NCI-H2107 treated with DMSO at 0.1 percent for 48 hours (cell line): Measurements from ENCODE around the gene ARHGAP22.

Experiments used
- DNase-seq: peaks from one replicate; lab custom pipeline; 2025; ENCODE audit not compliant: unreplicated experiment; lab: John Stamatoyannopoulos, UW

ARHGAP22 gene

DNA sequence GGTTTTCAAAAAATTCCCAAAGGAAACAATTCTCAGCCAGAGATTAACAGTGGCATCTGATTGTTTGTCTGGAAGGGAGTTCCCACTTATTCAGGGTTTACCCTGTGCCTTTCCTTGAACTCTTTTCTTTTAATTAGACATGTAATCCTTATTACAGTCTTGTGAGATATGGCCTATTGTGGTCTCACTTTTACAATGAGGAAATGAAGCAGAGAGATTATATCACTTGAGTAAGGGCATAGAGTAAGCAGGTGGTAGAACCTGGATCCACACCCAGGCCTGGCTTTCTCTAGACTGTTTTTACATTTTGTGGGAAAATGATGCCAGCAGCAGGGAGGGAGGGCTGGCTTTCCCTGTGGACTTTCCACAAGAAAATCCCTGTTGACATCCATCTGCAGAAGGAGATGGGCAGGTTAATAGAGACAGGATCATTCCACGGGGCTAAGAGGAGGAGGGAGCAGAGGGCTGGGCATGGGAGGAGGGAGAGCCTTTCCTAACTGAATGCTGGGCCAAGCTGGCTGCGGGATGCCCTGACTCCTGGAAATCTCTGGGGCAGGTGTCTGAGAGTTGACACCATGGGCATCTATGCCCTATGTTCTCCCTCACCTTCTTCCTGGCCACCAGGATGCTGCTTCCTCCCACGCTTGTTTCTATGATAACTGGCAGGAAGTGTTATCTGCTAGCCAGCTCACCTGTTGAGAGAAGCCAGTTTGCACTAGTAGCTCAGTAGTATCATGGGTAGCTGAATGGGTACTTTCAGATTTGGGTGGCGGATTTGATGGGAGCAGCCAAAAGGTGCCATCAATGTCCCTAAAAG, 28.7 kb upstream of the ARHGAP22 start:
- no peak for DNase-seq

DNA sequence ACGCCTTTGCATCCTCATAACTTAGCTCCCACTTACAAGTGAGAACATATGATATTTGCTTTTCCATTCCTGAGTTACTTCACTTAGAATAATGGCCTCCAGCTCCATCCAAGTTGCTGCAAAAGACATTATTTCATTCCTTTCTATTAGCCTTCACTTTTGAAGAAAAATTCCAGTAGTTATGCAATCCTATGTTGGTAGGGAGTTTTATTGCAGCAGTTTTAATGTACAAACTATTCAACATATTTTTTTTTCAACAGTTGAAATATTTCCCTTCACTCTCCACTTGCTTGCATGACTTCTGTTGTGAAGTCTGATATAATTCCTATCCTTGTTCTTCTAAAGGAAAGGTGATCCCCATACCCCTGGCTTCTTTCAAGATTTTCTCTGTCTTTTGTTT, 27.3 kb upstream of the ARHGAP22 start:
- DNase-seq: no peak

DNA sequence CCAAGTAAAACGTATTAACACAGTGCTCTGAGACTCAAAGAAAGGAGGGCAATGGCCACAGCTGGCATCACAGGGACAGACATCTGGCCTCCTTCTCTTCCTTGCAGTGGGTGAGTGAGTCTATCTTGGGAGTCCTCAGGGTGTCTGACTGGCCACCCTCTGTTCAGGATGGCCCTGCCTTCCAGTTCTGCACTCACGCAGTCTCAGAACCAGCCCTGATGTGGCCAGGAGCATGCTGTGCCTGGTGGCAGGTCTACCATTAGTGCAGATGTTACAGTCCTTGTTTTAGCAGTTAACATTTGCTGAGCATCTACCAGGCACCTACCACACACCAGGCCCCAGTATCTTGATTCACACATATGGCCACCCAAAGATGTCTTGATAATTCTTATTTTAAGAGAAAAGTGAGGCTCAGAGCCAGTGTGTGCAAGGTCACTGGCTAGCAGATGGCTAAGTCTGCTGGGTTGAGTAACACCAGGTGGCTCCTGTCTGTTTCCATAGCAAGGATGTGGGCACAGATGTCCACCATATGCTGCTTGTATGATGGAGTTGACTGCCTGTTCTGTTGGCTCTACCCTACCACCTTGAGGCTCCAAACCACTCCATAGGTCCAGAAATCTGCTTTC, 23.2 kb upstream of the ARHGAP22 start:
- no peak for DNase-seq

DNA sequence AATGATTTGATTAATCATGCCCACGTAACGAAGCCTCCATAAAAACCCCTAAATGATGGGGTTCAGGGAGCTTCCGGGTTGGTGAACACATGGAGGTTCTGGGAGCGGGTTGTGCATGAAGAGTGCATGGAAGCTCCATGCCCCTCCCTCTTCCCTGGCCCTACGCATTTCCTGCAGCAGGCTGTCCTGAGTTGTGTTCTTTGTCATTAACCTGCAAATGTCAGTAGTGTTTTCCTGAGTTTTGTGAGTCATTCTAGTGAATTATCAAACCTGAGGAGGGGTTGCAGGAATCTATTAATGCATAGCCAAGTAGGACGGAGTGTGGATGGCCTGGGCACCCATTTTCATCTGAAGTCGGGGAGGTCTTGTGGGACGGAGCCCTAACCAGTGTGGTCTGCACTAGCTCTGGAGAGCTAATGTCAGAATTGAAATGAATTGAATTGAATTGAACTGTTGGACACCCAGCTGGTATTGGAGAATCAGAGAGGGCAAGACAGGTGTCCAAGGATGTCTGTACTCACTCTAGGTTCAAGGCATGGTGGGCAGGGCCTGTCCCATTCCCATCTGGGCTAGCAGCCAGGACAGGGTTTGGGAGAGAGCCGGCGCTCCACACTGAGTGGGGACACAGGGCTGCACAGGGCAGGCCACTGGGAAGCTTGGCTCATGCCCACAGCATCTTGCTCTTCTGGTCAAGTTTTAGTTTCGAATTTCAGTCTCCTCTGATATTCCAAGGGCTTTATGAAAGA, 22.3 kb upstream of the ARHGAP22 start:
- DNase-seq: no peak

DNA sequence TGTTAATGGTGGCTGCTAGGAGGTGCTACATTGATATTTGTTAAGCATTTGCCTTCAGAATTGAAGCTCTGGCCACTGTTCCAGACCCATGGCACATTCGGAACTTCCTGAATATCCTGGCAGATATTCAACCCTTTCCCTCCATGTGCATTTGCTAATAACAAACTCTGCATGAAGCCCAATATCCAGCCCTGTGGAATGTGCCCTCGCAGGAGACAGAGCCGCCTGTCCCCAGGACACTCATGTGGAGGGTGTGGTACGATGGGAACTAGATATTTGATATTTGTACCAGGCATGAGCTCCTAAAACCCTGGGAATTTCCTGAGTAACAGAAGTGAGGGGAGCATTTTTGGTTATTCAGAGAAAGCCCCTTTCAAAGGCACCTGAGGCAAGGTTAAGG, 21.6 kb upstream of the ARHGAP22 start:
- DNase-seq: no peak

DNA sequence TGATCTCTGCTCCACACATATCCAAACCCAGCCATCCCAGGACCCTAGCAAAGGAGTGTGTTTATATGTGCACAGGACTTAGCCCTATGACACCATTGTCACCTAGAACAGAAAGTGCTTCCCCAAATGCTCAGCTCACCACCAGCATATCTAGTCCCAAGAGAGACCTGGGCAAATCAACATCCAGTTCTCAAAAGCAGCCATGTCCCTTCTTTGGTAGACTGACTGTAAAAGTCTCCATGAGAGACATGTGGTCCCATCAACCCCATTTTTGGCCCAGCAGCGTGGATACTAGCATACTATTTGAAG, 20.9 kb upstream of the ARHGAP22 start:
- DNase-seq: no peak

DNA sequence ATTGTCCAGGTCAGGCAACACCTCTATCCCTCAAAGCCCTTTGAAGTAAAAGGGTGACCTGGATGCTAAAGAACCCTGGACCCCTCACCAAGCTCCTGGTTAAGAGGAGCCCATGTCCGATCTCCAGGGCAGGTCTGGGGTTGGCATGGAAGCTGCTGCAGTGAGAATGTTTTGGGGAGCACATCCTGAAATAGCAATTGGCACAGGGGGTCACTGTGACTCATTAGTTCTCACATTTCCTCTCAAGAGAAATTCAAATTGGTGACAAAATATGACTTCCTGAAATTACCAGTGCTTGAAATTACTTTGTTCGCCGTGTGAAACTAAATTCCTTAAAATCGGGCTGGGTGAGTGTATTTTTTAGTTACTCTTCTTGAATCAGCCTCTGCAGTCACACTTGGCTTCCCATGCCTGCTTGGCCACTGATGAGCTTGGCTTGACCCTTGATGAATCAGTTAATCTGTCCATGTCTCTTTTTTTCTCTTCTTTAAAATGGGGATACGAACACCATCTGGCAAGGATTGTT, 18.8 kb upstream of the ARHGAP22 start:
- DNase-seq: no peak

DNA sequence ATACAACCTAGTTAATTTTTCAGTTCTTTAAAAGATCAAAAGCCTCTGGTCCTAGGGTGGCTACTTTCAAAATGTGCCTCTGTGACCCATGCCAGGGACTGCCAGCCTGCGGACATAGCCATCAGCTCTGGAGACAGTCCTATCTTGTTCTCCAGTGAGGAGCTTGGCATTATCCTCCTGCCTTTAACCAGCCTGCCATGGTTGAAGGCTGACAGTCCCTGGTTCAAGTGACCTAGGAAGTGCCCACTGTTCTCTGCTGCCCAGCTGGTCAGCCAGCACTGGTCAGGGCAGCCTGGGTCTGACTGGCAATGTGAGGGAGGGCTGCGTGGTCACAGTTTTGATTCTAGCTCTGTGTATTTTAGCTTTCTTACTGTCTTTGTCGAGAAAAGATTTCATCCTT, 18.1 kb upstream of the ARHGAP22 start:
- DNase-seq: no peak

DNA sequence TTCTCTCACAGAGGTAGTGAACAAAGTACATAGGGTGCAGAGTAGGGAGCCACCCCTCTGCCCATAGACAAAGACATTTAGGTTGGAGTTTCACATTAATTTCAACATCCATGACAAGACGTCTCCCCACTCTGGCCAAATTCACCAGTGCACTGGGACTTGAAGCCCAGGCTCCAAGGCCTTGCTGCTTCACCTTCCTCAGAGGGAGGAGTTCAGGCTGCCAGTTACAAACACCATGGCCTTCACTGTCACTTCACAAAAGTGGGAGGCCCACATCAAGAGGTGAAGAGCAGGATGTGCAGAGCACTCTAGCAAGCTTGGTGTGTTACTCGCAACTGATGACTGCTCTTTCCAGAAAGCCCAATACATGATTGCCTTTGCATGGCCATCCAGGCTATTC, 15.8 kb upstream of the ARHGAP22 start:
- no peak for DNase-seq

DNA sequence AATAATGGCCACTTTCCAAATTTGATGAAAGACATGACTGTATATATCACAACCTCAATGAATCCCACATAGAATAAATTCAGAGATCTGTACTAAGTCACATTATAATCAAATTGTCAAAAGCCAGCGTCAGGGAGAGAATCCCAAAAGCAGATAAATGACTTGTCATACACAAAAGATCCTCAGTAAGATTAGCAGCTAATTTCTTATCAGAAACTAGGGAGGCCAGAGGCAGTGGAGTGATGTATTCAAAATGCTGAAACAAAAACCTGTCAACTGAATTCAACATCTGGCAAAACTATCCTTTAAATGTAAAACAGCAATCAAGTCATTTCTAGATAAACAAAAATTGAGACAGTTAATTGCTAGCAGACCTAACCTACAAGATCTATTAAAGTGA, 11.6 kb upstream of the ARHGAP22 start:
- DNase-seq: no peak

DNA sequence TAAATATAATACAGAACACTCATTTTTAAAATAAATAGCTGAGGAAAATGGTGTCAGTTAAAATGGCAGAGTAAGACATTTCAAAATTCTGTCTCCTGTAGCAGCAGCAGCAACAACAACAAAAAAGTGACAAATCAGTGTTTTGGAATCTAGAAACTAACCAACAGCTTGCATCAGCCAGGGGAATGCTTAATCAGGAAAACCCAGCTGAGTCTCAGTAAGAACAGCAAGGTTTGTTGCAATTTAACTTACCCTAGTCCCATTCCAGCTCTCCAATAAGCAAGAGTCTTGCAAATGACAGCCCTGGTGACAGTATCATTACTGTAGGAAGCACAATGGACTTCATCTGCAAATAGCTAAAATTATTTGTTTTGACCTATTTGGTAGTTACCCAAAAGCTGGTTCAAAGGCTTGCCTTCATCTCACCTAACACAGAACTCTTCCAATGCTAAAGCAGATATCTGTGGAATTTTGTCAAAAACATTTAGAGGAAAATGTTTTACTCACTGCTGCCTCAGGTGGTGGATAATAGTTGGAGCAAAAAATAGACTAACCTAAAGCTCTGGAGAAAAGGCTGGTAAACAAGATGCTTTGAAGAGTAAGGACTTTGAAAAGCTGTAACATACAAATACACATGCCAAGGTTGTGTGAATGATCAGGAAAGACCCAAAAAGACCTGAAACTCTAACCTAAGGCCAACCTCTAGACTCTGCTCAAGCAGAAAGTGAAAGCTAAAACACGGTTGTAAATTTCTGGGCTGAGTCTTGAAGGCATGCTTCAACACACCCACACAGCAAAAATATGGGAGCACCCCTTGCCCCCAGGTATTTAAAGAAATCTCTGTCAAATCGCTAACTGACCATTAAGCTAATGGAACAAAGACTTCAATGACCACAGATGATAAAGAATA, 9.9 kb upstream of the ARHGAP22 start:
- DNase-seq: no peak

DNA sequence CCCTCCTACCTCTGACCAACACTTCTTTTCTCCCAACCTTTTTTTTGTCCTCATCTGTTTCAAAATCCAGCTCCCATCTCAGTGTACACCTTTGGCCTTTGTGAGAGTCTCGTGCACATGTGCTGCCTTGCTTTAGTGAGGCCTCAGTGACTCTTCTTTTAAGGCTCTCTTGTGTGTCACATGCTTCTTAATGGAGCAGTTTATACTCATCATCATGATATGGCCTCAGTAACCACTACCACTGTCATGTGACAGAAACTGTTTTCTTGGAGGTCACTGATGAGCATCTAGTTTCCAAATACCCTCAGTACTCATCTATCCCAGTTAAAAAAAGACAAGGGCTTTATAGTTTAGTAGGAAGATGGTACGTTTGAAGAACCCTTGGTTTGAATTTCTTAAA, 8.1 kb upstream of the ARHGAP22 start:
- DNase-seq: no peak

DNA sequence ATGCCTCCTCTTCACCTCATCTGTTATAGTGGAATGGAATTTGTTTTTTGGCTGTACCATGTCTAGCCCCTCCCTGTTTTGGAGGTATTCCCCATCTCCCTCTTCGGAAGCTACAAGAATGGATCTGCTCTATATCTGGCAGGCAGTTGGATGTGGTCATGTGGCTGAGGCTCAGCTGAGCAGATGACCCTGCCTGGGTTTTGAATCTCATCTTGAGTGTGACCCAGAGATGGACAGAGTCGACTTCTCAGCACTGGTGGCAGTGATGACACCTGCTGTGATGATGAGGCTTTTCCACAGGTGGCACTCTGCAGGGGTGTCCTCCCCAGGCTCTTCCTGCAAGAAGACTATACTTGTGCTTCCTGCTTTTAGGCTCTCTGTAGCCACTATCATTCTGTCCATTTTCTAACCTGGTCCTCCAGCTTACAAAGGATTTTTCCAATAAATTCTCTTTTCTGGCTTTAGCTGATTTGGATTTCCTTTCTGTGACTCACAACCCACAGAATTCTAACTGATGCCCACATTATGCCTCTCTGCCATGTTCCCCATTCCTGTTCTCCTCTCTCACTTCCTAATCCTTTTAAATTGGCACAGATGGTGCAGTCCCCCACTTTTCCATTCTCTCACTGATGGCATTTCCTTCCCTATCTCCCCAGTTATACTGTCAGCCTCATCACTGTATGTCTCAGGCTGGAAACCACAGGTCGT, 7.5 kb upstream of the ARHGAP22 start:
- no peak for DNase-seq

DNA sequence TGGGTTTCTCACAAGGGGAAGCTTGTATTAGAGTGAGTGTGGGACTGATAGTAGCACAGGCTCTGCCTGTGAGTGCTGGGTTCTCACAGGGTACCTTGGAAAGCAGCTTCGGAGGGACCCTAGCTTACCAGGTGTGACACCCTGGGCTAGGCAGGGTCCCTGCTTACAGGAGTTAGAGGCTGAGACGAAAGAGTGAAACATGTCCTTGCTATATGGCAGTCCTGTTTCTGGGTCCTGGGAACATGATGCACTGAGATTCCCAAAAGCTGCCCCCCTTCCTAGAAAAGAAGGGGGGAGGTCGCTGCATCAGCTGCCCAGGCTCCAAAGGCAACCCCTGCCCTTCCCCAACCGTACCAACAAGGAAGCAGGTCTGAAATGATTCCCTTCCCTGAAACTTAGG, 6.3 kb upstream of the ARHGAP22 start:
- DNase-seq: no peak

DNA sequence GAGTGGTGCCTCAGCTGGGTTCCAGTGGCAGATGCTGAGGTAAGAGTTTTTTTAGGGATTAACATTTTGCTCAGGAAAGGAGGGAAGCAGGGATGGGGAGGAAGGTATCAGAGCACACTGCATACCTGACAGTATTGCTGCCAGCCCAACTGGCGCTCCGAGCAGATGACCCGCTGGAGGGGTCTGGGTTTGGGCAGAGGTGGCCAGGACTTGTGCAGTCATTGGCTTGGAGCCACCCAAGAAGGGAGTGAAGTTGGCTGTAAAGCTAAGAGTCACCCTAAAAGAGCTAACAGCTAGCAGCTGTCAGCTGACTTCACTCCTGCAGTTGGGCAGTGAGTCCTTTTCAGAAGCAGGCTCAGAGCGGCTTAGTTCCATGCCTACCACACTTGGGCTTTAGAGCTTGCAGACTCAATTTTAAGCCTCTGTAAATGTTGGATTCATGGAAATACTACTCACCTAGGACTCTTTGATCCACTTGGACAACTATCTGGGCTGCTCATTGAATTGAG, 5.8 kb upstream of the ARHGAP22 start:
- DNase-seq: no peak

DNA sequence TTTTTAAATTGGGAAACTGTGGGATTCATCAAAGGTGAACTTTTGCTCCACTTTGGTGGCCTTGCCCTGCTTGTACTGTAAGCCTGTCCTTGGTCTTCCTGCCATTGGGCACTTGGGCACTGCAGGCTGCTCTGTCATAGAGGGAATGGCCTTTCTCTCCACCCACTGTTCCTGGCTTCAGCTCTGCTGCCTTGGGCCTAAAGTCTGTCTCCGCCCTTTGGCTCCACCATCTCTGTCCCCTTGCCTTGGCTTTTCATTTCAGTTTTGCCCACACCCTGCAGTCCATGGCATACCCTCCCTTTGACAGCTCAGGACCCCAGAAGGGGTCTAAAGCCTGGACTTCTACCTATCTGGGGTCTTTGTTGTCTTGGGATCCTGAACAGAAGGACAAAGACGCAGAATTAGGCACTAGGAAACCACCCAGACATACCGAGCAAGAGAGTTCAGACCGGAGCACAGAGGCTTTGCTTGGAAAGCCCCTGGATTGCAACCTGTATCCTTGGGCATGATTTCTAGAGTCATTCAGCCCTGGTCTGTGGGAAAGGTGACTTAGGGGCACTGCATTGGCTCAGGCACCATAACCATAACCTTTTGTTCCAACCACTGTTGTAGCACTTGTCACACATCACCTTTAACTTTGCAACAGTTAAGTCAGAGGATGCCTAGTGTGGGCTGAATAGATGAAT, 5.2 kb upstream of the ARHGAP22 start:
- DNase-seq: no peak

DNA sequence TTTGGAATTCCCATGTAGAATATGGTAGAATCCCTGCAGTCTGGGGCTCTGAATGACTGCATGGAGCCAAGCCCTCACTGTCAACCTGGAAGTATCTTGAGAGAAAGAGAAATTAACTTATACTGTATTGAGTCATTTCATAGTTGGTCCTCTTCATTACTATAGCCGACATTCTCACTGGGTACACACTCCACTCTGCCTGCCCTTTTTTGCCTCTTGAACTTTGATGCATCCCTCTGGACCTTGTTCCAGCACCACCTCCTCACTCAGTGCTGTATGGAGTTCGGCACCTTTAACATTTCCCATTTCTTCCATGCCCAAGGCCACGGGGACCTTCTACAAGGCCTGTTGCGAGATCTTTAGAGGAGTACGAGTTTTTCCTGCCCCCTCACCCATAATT, 4.6 kb upstream of the ARHGAP22 start:
- no peak for DNase-seq

DNA sequence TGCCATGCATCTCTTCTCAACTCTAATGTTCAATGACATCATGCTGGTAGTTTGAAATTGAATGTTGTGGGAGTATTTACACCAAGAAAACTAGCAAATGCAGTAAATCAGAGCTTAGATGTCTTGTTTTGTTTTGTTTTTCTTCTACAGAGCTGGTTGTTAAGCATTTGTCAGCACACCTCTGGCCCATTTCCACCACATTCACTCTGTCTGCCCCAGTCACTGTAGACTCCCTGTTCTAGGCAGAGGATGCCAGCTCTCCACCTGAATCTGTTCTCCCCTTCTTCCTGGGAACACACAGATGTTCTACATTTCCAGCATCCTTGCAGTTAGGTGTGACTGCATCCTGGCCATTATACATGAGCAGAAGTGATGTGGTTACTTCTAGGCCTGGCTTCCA, 4.1 kb upstream of the ARHGAP22 start:
- DNase-seq: no peak

DNA sequence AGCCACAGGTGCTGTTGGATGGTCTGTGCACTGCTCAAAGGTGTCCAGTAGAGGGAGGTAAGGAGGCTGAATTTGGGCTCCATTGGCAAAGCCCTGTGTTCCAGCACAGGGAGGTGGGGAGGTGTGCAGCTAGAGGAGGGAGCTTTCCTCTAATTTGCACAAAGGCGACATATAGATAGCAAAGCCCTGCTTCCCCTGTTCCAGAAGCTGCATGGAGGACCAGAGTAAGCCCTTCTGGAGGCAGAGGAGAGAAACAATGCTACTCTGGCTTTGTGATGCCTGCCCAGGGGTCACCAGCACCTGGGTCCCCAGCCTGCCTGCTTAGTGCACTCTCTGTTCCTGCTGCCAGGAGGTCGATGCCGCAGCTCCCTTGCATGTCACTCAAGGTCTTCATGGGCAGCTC, 3.4 kb upstream of the ARHGAP22 start:
- no peak for DNase-seq
